Amniotic epithelial cell (primary cell): ENCODE data around the gene GLP2R.

Experiments
- DNase-seq: peaks from one replicate; pipeline ENCODE4 v3.0.0-alpha.2; 2010; ENCODE audit warnings: low read depth

GLP2R gene

DNA sequence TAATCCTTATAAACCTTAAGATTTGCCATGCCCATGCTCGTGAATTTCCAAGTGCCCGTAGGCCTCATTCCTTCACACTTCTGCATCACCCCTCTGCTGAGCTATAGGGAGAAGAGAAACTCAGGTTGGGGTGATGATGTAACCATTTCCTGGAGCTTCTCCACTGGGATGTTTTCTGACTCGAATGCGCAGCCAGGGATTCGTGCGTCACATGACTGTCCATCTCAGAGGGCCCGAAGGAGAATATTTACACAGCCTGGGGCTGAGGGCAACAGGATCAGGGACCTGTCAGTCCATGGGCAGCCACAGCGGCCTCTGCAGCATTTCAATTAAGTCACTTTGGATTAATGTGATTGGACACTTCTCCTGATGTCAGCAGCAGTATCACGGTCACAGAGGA, 12.6 kb upstream of the GLP2R start:
- DNase-seq, result no peak

DNA sequence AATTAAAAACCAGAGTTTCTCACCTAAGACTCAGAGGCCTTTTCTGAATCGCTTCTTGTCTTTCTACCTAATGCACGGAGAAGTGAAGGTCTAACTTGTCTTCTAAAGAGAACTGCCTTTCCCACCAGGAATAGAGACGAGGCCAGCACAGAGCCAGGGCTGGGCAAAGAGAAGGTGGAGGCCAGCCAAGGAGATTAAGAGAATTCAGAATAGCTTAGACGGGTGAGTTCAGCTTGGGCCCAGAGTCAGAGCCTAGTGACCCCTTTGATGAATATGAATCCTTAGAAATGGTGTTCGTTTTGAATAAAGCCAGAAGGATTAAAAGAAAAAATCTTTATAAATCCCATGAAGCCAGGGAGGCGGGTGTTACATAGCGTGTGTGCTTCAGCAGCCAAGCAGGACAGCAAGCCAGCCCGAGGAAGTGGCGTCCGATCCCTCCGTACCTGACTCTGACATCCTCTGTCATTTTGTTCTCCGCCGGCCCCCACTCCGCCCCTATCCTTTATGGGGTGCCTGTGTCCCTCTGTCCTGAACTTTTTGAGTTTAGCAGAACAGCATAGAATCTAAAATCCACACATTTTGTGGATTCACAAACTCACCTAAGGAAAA, 11.3 kb upstream of the GLP2R start:
- DNase-seq, result no peak

DNA sequence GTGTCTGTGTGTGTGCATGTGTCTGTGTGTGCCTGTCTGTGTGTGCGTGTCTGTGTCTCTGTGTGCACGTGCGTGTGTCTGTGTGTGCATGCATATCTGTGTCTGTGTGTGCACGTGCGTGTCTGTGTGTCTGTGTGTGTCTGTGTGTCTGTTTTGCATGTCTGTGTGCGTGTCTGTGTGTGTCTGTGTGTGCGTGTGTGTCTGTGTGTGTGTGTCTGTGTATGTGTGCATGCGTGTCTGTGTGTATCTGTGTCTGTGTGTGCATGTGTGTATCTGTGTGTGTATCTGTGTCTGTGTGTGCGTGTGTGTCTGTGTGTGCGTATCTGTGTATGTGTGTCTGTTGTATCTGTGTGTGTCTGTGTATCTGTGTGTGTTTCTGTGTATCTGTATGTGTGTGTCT, 9.3 kb upstream of the GLP2R start:
- DNase-seq, result no peak

DNA sequence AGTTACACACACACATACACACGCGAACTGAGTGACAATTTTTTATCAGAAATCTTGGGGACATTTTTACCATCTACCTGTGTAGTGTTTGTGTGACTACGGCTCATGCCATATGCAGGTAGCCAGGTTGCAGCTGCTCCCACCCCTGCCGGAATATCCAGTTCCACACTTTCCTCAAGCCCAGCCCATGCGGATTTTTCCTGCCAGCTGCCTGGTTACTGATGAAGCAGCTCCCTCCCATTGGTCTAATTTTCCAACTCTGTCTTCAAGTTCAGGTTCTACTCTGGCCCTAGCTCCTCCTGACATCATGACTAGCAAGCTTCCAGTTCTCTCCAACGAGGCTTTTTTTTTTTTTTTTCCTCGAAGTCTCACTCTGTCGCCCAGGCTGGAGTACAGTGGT, 8.6 kb upstream of the GLP2R start:
- peak; percentile 84 for DNase-seq

DNA sequence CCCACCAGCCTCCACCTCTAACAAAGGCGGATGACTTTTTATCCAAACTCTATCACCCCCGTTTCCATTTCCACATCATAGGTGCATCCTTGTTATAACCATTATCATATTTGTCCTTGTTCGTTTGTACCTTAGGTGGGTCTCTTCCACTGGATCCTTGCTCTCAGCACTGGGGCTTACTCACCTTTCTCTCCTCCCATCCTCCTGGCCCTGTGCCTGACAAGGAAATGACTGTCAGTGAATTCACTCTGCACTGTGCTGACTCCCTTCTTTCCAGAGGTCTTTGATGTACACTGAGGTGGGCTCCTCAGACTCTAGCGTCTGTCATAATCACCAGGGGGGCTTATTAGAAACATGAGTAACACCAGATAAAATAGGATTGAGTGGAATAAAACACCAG, 7.0 kb upstream of the GLP2R start:
- DNase-seq, result no peak

DNA sequence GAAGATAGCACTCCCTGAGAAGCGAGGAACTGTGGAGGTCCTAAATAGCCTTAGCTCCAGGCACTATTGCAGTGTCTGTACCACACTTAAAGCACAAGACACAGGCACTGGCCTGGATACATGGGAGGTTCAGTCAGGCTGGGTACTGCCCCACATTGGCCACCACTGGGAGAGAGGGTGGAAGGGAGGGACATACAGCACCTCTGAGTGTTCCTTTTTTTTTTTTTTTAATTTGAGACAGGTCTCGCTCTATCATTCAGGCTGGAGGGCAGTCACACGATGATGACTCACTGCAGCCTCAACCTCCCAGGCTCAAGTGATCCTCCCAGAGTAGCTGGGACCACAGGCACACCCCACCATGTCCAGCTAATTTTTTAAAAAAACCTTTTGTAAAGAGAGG, 5.3 kb upstream of the GLP2R start:
- DNase-seq, result no peak

DNA sequence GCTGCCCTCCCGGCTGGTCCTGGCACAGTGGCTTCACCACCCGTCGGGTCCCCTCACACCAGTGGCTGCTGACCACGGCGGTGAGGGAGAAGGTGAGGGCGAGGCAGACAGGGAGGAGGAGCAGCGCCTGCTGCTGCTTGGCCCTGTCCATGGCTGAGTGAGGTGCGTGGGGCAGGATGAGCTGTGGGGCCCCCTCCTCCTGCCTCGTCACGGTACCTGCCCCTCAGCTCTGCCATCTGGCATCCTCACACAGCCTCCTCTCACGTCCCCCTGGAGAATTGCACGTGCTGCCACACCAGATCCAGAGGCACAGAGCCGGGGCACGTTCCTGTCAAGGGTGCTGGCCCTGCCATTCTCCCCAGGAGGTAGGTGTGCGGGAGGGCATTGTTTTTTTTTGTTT, 3.8 kb upstream of the GLP2R start, which contains the start of gene GSG1L2:
Gene GSG1L2 (minus strand): TSS at position 159 of the 400 bp plus-strand sequence. CDS start 8 bp downstream, at position 151.
- no peak for DNase-seq

DNA sequence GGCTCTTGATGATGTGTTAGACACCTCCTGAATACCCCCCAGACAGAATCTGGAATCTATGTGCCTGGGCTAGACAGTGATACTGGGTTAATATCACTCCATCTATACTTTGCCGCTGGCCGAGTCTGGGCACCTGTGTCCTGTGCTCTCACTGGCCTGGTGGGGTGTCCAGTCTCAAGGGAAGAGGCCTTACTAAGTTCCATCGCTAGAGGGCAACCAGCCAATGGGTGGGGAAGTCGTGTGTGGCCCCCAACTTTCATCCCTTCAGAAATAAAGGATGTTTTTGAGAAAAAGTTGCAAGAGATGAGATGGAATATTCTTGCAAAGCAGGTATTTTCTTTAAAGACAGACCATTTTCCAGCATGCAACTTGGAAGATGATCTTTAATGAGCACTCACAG, 1.6 kb upstream of the GLP2R start:
- no peak for DNase-seq

DNA sequence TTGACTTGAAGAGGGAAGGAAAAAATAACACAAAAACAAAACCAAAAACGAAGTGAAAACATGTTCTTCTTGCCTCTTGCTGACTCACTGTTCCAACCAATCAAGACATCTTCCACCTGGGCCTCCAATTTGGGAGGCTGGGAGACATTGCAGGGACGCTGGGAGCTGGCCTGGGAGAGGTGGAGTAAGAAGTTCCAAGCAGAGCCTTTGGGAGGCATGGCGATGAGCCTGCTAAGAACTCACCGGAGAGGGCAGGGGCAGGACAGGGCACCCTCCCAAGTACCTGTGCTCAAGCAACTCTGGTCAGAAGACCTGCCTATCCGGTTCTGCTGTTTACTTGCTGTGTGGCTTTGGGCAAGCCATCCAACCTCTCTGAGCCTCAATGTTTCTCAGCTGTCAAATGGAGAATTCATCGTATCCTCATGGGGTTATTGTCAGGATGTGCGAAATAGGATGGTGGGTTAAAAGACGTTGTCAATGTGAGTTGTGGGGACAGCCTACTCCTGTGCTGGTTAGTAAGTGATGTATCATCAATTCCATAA, 856 bp upstream of the GLP2R start:
- DNase-seq, result no peak

DNA sequence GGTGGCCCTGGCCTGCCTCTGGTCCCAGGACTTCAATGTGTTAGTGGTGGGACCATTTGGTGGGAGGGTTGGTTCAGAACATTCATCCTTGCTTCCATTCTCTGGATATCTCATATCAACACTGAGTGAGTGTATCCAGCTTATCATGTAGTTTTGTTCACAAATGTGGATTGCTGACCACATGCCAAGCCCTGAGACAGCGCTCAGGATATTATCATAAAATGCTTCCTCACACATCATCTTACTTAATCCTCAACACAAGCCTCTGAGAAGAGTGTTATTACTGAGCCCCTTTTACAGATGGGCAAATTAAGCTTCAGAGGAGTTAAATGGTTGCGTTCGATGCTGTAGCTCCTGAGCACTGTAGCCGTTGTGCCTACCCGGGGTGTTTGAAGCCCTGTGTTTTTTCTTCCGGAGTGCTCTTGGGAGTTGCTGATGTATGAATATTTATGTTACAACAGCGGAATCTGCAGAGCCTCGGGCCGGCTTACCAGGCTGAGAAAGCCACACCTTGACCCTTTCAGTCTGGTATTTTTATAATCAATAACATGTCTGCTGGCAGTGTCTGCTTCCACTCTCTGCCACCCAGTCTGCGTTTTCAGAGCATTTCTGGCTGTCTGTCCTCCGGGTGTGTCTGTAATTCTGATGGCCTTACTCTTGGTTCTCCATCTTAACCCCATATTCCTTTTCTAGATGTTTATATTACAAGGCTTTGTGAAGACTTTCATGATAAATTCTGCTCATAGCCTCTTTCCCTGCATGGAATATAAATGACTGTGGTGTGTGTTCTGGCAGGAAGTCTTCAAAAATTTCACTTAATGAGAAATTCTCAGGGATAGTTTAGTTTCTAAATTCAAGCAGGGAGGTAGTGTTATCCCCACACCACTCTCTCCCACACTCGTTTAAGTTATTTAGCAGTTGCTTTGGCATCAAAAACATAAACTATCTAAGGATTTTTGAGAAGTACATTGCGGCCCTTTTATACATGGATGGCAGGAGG, 2.9 kb downstream of the GLP2R start:
- DNase-seq, result peak; percentile 87

DNA sequence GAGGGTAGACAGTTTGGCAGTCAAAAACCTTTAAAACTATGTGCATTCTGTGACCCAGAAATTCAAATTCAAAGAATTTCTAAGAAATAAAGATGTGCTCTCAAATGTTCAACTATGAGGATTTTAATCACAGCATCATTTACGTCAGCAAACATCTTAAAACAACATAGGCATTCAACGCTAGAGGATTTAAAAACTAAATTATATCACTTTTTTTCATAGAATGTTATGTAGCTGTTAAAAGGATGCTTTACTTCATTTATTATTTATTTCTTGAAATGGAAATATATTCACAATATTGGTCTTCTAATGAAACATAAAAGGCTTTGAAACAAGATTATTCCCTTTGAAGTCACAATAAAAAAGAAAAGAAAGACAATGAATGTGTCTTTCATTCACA, 3.6 kb downstream of the GLP2R start:
- no peak for DNase-seq

DNA sequence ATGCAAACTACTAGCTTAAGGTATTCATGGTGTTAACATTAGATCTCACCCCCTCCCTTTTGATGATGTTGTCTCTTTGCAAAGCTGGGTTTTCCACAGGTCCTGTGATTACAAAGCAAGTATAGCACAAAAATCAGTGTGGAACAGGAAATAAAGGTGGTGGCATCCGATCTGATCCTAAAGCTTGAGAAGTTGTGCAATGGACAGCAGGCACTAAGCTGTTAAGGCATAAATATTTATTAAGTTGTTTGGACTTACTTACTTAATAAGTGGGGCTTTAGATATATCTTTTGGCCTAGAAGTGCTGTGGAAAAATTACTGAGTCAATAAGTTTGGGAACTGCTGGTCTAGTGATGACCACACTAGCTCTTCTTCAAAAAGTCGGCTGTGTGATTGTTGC, 5.0 kb downstream of the GLP2R start:
- DNase-seq, result peak; percentile 16

DNA sequence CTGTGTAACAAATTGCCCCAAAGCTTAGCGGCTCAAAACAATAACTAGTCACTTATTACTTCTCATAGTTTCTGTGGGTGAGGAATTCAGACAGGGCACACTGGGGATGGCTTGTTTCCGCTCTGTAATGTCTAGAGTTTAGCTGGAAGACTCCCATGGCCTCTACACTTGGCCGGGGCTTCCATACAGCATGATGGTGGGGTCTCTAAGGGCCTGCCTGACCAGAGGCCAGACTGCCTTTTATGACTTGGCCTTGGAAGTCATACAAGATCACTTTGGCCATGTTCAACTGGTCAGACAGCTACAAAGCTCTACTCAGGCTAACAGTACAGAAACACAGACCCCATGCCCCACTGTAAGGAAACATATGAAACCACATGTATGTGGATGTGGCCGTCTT, 8.2 kb downstream of the GLP2R start:
- no peak for DNase-seq

DNA sequence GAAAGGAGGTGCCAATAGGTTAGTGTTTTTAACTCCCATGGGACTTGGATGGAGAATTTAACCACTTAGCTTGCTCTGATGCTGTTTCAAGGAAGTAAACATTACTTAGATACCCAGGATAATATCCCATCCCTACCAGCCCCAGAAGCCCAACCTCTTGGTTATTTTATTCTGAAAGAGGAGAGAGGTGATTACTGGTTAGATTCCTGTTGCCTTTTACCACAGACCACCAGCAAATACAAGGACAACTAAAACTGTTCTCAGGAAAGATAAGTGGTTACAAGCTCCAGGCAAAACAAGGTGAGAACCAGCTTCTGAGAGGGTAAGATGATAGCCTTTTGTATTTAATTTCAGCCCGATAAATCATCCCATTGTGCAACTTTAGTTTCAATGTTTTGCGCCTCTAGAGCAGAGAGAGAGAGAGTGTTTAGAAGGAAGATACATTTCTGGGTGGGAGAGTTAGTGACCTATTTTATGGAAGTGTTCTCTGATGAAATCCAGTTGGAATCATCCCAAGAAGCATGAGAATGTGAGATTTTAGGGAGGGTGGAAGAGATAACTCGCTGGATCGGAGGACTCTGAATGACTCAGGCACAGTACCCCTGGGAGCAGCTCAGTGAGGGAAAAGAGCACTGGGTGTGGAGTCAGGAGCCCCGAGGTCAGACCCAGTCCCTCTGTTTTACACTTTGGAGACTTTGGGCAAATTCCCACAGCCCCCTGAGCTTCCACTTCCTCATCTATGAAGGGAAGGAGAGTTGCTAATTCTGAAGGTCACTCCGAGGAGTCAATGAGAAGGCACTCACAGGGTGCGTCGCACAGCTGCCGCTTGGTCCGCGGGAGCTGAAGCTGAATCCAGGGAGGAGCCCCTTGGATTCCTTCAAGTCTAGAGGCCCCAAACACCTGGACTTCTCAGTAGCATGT, 12.1 kb downstream of the GLP2R start:
- peak; percentile 97 for DNase-seq

DNA sequence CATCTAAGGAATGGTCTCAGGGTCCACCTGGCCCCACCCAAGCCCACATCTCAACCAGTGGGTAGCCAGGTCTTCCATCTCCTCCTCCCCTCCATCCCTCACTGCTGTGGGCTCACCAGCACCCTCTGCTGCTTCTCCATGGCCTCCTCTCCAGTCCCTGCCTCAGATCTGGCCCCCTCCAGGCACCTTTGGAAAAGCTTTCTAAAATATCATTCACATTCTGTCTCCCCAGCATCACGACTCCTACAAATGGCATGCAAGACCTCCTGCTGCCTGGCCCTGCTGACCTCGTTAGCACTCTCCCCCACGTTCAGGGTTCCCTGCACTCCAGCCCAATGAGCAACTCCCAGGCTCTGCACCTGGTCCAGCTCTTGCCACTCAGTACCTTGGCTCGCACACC, 13.7 kb downstream of the GLP2R start:
- DNase-seq, result peak; percentile 49

DNA sequence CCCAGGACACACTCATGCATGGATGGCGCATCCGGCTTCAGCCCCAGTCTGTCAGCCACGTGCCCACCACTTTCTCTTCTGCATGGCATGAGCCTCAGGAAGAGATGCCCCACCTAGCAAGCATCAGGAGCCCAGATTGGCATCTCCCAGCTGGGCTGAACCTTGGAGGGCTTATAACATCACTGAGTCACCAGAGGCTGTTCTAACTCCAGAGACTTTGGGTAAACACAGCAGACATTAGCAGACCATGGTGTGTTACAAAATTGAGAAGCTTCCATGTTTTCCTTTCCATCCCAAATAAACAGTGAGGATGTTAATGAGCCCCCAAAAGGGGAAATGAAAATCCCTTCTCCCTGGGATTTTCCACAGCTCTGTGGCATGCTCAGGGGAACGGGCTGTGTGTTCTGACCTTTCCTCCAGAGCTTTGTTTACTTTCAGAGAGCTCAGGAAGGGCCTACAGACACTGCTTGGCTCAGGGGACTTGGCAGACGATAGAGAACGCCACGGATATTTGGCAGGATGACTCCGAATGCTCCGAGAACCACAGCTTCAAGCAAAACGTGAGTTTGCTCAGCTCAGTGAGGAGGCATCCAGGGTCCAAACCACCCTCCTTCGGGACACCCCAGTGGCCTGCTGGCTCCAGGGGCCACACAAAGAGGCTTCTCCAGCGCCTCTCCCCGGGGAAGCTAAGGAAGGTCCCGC, 16.5 kb downstream of the GLP2R start:
- DNase-seq, result peak; percentile 68

DNA sequence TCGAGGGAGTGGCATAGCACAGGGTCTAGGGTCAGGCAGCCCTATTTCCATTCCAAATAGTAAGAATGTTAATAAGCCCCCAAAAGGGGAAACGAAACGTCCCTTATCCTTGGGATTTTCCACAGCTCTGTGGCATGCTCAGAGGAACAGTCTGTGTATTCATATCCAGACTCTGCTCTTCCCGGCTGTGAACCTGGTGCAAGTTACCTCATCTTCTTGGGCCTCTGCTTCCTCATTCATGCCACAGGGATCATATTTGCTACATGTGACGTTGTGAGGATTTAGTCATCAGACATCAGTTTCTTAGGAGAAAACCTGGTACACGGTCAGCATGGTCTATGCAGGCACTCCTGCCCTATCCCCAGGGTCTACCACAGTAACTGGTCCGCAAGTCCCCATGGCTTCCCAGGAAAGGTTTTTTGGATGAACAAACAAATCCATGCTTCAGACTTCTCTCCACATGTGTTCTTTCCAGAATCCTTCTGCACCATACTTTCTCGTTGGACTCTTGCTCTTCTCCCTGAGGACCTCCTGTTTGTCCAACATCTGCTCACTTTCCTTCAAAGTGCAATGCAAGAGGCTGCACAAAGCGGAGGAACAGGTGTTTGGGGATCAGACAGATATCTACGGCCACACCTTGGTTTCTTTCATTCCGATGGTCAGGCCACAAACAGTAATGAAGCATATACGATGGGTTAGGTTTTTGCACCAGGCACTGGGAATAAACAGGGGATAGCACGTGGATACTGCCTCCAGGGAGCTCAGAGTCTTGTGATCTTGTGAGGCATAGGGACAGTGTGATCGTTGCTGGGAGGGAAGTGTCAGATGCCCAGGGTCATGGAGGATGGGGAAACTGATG, 17.7 kb downstream of the GLP2R start:
- DNase-seq, result peak; percentile 46

DNA sequence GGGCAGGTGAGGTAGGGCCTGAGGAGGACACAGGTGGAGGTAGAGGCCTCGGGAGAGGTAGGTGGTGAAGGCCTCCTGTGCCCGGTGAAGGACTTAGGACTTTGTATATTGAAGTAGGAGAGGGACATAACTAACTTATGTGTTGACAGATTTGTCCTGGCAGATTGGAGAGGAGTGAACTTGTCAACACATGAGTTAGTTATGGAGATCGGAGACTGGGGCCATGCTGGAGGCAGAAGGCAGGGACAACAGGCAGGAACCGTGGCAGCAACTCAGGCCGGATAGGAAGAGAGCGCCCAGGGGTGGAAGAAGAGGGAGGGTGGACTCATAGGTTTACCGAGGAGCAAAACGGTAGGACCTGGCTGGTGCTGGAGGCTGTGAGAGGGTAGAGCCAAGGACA, 18.4 kb downstream of the GLP2R start:
- no peak for DNase-seq

DNA sequence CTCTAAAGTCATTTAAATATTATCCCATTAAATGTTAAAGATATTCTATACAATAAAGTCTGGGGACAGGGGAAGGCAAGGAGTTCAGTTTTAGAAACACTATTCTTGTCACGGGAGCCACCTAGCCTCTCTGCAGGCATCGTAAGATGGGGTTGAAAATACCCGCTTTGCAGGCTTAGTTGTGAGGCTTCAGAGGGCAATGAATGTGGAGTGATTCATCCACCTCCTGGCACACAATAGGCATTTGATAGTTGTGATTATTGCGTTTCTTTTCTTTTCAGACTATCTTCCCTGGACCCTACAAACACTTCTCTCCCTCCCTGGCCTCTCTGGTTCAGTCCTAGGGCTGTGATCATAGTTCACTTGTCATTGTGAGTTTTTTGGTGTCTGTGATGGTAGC, 19.6 kb downstream of the GLP2R start:
- DNase-seq, result no peak

DNA sequence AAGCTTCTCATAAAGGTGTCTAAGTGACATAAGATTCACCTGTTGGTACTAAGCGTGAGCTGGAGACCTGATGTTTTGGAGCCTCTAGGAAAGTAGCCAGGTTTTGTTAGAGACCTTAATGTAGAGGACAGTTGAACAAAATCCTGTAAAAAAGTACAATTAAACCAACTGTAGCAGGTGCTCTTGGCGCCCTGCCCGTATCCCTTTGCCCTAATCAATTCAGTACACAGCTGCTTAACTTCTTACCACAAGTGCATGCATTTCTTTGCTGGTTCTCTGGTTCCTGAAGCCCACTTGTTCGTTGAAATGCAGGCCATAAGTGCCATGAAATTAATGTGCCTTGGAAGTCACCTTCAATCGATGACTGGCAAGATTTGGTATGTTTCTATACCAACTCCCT, 24.4 kb downstream of the GLP2R start:
- DNase-seq, result no peak
